Stimulated activated naive CD8-positive, alpha-beta T cell treated with anti-CD3 and anti-CD28 coated beads, Interleukin-15, amount 100 ng/mL, for 72 hours (primary cell): ENCODE measurements around the gene CCDC24.

Experiments used
- ATAC-seq: fragments of 150-1000 bp; cut with Tn5 transposase; 2 replicates; pipeline ENCODE4 v1.10.0; 2021; ENCODE audit warnings: mild to moderate bottlenecking, moderate library complexity
- DNase-seq, 2 donors: peaks; one replicate each; pipeline ENCODE4 v3.0.0; 2021 to 2022
- H3K27ac Mint-ChIP-seq, 2 donors: one replicate each; pipeline ENCODE4 v1.8.0; 2022; ENCODE audit warnings: mild to moderate bottlenecking in 2 of 2, mixed read lengths in 2 of 2, moderate library complexity in 2 of 2
- H3K27me3 Mint-ChIP-seq: one replicate; pipeline ENCODE4 v1.8.0; 2022; ENCODE audit warnings: mixed read lengths
- H3K4me1 Mint-ChIP-seq: one replicate; pipeline ENCODE4 v1.8.0; 2022; ENCODE audit warnings: mild to moderate bottlenecking, mixed read lengths
- H3K4me3 Mint-ChIP-seq, 2 donors: one replicate each; pipeline ENCODE4 v1.8.0; 2022; ENCODE audit warnings: mild to moderate bottlenecking in 2 of 2, mixed read lengths in 2 of 2, moderate library complexity in 1 of 2
- H3K9me3 Mint-ChIP-seq, 2 donors: one replicate each; pipeline ENCODE4 v1.8.0; 2022; ENCODE audit warnings: mixed read lengths in 2 of 2

Gene CCDC24

DNA sequence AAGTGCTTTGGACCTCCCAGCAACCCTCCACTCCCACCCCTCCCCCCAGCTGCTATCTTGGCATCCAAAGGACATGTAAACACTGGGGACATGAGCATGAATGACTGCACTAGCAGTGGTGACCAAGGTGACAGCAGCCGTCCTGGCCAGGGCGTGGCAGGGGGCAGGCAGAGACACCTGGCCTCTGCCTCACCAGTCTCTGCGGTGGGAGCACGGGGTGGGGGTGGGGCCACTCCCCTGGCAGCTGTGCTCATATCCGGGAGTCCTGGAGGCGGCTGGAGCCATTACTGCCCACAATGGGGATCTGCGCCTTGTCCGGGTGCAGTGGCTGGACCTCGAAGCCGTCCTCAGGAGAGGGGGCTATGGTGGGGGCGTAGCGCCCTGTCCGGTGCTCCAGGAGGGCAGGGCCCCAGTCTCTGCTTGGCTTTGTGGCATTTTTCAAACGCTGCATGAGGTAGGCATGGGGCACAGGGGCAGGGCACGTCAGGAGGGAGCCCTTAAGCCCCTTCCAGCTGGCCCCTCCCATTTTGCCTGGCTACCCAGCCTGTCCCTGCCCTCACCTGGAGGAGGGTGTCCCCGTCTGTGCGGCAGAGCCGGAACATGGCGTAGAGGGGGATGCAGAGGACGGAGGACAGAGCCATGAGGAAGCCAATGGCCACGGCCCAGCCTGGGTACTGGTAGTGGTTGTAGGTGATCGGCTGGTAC lies 6.0 kb downstream of the CCDC24 start:
- Mint-ChIP-seq H3K4me3 (no peak overlapping the region), H3K27ac (no peak overlapping the region), H3K27me3 (no peaks in the 10 kb centered on the region), H3K9me3 (no peaks in the 10 kb centered on the region), H3K4me1 (peaks cover 10% of the 10 kb centered on the region)
- DNase-seq, result no peak
- no peak for ATAC-seq

- no peak for ATAC-seq
- Mint-ChIP-seq H3K9me3 (no peaks in the 10 kb centered on the region), H3K4me1 (peaks cover 7% of the 10 kb centered on the region), H3K27me3 (no peaks in the 10 kb centered on the region), H3K4me3 (no peak overlapping the region), H3K27ac (no peak overlapping the region)
- no peak for DNase-seq
These were observed 6.6 kb downstream of the CCDC24 start for GRCh38 chr1:43998000-43998378.

- DNase-seq (no peak), ATAC-seq (no peak)
- peaks cover 5% of the 10 kb centered on the region for H3K4me1 Mint-ChIP-seq
- H3K27me3 Mint-ChIP-seq, result no peaks in the 10 kb centered on the region
- no peaks in the 10 kb centered on the region for H3K9me3 Mint-ChIP-seq
- no peak overlapping the region for H3K4me3 Mint-ChIP-seq
- peak overlapping the region in 1 of 2 donors; percentile 27 for H3K27ac Mint-ChIP-seq
These were observed 8.1 kb downstream of the CCDC24 start for GRCh38 chr1:43999455-43999854.

DNA sequence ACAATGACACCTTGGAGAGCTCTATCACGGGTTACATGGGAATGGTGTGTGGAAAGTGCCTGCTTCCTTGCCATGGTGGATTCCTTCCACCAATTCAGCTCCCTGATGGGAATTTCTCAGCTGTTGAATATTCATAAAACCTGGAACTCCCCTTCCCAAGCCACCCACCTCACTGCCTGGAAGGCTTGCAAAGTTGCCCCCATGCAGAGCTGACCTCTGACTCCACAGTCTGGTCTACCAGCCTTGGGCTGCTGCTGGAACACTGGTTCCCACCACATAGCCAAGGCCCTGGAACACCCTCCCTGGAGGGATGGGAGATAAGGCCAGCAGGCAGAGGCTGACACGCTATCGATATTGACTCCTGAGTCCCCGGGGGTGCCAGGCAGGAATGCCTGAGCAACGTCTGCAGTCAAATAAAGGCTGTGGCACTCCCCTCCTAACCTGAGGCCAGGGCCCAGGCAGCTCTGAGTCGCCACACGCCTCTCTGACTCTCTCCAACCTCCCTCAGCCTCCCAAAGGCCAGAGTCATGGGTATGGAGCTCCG lies 8.8 kb downstream of the CCDC24 start:
- peak overlapping the region in 1 of 2 donors; percentile 76 for H3K27ac Mint-ChIP-seq
- no peaks in the 10 kb centered on the region for H3K27me3 Mint-ChIP-seq
- DNase-seq (no peak), ATAC-seq (no peak)
- H3K4me1 Mint-ChIP-seq, result no peaks in the 10 kb centered on the region
- H3K4me3 Mint-ChIP-seq, result no peak overlapping the region
- no peaks in the 10 kb centered on the region for H3K9me3 Mint-ChIP-seq

DNA sequence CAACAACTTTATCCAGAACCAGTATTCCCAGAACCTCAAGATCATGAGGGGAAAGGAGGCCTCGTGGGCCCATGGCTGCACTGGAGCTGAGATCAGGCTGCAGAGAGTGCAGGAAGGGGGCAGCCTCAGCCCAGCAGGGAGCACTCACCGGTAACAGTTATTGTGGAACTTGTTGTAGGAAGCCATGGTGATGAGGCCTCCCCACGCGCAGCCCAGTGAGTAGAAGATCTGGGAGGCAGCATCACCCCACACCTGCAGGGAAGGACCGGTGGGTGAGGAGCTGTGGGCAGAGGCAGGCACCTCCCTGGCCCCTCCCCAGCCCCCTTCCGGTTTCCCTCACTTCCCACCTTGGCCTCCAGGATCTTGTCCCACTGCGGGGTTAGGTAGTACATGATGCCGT lies 10.8 kb downstream of the CCDC24 start:
- Mint-ChIP-seq H3K9me3 (no peaks in the 10 kb centered on the region), H3K27ac (no peak overlapping the region), H3K27me3 (no peaks in the 10 kb centered on the region), H3K4me1 (peaks cover 4% of the 10 kb centered on the region), H3K4me3 (no peak overlapping the region)
- no peak for DNase-seq
- no peak for ATAC-seq

GRCh38 chr1:44002606-44003157 lies 11.3 kb downstream of the CCDC24 start:
- H3K4me3 Mint-ChIP-seq, result no peak overlapping the region
- ATAC-seq, result no peak
- H3K27me3 Mint-ChIP-seq, result no peaks in the 10 kb centered on the region
- no peak for DNase-seq
- no peaks in the 10 kb centered on the region for H3K9me3 Mint-ChIP-seq
- peaks cover 6% of the 10 kb centered on the region for H3K4me1 Mint-ChIP-seq
- H3K27ac Mint-ChIP-seq, result no peak overlapping the region

GRCh38 chr1:44008259-44008658 lies 16.9 kb downstream of the CCDC24 start:
- no peak for DNase-seq
- Mint-ChIP-seq H3K4me1 (peaks cover 17% of the 10 kb centered on the region), H3K27ac (no peak overlapping the region), H3K27me3 (no peaks in the 10 kb centered on the region), H3K4me3 (no peak overlapping the region), H3K9me3 (no peaks in the 10 kb centered on the region)
- ATAC-seq, result no peak

DNA sequence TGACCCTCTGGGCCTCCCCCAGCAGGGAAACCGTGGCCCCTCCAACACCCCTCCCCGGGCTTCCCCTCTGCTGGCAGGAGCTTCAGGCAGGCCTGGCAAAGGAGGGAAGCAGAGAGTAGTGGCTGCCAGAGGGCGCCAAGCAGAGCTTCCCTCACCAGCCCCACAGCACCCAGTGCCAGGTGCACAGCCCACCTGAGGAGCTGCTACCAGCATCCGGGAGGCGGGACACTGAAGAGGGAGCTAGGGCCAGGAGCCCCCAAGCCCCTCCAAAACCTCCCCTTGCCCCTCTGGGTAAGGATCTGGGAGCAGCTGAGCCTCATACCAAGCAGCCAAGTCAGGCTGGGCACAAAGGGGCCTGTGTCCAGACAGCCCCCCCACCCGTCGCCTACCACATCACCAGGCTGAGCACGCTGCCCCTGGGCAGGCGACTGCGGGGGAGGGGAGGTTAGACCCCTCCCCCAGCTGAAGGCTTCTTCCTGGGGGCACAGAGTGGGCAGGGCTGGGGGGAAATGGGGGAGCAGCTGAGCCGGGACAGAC lies 19.6 kb downstream of the CCDC24 start:
- Mint-ChIP-seq H3K9me3 (no peaks in the 10 kb centered on the region), H3K27ac (peak overlapping the region in 1 of 2 donors; percentile 73), H3K4me3 (no peak overlapping the region), H3K27me3 (no peaks in the 10 kb centered on the region), H3K4me1 (peaks cover 31% of the 10 kb centered on the region)
- DNase-seq, result no peak
- ATAC-seq, result no peak

- Mint-ChIP-seq H3K9me3 (no peaks in the 10 kb centered on the region), H3K4me1 (peaks cover 25% of the 10 kb centered on the region), H3K27me3 (no peaks in the 10 kb centered on the region), H3K4me3 (no peak overlapping the region), H3K27ac (no peak overlapping the region)
- DNase-seq, result no peak
- ATAC-seq, result no peak
These were observed 21.0 kb downstream of the CCDC24 start for GRCh38 chr1:44012404-44012803.

DNA sequence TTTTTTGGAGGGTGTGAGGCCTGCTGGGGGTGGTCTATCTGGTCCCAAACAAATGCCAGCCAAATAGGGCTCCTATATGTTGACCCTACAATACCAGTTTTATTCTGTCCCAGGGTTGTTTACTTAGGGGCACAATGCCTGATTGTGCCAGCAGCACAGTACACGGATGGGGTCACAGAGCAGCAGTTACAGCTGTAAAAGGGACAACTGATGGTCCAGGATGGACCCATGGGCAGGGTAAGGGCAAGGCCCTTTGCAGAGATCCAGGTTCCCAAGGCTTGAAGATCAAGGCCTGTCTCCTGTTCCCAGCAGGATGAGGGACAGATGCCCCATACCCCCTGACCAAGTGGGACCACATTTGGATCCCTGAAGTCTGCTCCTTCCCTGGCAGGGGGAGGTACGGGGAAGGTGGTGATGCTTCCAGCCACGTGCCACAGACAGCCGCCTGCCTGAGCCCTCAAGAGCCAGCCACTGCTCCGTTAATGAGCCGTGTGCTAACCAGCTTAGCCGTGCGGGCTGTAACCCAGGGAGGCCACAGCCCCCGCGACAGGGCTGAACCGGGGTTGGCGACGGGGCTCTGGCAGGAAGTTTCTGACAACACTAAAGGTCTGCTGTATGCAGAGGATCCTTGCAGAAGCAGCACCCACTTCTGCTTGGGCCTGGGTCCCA lies 21.7 kb downstream of the CCDC24 start:
- H3K4me3 Mint-ChIP-seq, result no peak overlapping the region
- DNase-seq (no peak), ATAC-seq (peak; percentile 21)
- peaks cover 25% of the 10 kb centered on the region for H3K4me1 Mint-ChIP-seq
- H3K27me3 Mint-ChIP-seq, result no peaks in the 10 kb centered on the region
- H3K27ac Mint-ChIP-seq, result no peak overlapping the region
- H3K9me3 Mint-ChIP-seq, result no peaks in the 10 kb centered on the region

DNA sequence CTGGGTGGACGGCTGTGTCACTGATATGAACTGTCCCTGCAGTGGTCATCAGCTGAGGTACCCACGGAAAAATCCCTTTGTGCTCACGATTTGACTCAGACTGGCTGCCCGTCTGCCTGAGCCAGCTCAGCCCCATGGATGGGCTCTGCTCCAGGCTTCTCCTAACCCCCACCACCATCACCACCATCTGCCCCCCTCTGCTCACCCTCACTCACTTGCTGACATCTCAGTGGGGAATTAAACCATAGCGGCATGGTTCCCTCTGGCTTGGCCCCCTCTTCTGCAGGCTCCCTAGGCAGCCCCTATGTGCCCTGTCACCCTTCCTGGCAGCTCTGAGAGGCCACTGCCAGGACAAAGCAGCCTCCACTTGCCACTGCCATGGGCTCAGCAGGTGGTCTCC lies 22.6 kb downstream of the CCDC24 start:
- Mint-ChIP-seq H3K27me3 (no peaks in the 10 kb centered on the region), H3K9me3 (no peaks in the 10 kb centered on the region), H3K4me1 (peaks cover 25% of the 10 kb centered on the region), H3K27ac (no peak overlapping the region), H3K4me3 (no peak overlapping the region)
- DNase-seq (no peak), ATAC-seq (no peak)

DNA sequence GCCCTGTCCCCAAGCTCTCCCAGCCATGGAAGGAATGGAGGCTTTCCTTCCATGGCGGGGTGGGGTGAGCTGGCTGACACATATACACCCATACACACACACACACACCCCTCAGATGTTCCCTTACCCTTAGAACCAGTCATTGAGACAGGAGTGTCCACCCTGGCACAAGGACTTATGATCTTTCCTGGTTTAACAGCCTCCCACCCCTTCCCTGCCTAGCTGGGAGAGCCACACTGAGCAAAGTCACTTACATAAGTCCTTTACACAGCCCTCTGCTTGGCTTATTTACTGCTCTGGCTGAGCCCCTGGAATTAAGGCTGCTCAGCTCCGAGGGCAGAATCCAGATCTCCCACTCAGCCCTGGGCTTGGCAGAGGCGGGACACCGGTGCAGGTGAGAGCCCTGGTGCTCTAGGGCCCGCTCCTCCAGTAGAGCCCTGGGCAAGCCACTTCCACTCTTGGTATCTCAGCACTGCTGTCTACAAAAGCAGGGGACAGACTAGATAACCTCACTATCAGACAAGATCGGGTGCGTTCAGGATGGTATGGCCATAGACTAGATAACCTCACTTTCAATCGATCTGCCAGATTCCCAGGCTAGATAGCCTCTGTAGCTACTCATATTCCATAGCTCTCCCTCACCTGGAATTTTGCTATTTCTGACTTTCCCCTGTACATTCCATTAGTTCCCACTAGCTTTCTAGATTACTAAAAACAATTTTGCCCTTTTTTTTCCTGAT lies 23.1 kb downstream of the CCDC24 start:
- H3K27me3 Mint-ChIP-seq, result no peaks in the 10 kb centered on the region
- H3K27ac Mint-ChIP-seq, result peak overlapping the region in 1 of 2 donors; percentile 43
- no peaks in the 10 kb centered on the region for H3K9me3 Mint-ChIP-seq
- peaks cover 25% of the 10 kb centered on the region for H3K4me1 Mint-ChIP-seq
- H3K4me3 Mint-ChIP-seq, result no peak overlapping the region
- DNase-seq, result no peak
- ATAC-seq, result no peak

DNA sequence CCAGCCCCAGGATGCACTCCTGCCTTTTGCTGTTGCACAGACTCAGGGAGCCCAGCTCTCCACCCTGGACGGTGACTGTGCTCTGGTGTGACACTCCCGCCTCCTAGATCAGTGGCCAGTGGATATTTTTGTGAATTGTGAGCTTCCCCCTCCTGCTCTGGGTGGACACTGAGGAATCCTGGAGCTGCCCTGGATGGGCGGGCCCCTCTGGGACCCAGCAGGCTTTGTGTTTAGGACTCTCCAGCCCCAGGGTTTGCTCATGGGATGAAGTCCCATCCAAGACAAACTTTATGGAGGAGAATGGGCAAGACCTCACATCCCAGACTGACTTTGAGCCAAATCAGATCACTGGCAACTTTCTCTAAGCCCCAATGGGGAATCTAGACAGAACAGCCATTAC lies 23.8 kb downstream of the CCDC24 start:
- no peak overlapping the region for H3K27ac Mint-ChIP-seq
- ATAC-seq, result no peak
- DNase-seq, result no peak
- no peaks in the 10 kb centered on the region for H3K27me3 Mint-ChIP-seq
- H3K4me1 Mint-ChIP-seq, result peaks cover 25% of the 10 kb centered on the region
- no peak overlapping the region for H3K4me3 Mint-ChIP-seq
- no peaks in the 10 kb centered on the region for H3K9me3 Mint-ChIP-seq

DNA sequence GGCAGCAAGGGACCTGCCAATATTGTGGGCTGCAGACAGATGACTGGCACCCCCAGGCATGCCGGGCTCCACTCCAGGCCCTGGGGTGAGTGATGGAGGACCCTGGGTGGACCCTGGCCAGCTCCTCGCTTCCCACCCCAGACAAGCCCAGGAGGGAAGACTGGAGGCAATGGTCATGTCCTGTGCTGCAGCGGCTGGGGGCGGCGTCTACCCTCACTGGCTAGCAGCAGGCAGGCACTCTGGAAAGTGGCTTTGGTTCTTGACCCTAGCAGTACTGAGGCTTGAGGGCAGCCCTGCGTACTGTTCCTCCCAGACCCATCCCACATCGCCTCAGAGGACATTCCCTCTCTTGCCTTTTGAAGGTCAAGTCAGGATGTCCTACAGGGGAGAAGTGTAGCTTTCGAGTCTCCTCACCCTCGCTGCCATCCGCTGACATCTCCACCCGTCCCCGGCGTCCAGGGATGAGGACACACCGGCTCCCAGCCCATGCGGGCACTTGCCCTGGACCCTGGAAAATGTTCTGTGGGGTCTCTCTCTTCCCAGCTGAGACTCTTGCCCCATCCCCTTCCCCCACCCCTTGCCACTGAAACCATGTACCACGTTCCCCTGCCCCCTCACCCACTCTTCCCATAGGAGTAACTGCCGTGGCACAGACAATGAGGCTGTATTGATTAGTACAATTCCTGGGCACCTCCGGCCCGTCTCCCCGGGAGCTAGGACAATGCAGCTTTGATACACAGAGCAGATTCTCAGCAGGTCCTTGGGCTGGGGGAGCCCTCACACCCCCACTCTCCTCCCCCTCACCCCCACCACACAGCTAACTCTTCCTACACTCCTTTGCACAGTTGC lies 24.9 kb downstream of the CCDC24 start:
- H3K9me3 Mint-ChIP-seq, result no peaks in the 10 kb centered on the region
- no peak for ATAC-seq
- H3K4me1 Mint-ChIP-seq, result peaks cover 25% of the 10 kb centered on the region
- no peak overlapping the region for H3K27ac Mint-ChIP-seq
- no peaks in the 10 kb centered on the region for H3K27me3 Mint-ChIP-seq
- DNase-seq, result no peak
- no peak overlapping the region for H3K4me3 Mint-ChIP-seq

- H3K4me3 Mint-ChIP-seq, result no peak overlapping the region
- H3K27me3 Mint-ChIP-seq, result no peaks in the 10 kb centered on the region
- H3K9me3 Mint-ChIP-seq, result no peaks in the 10 kb centered on the region
- no peak for ATAC-seq
- H3K4me1 Mint-ChIP-seq, result peaks cover 25% of the 10 kb centered on the region
- H3K27ac Mint-ChIP-seq, result no peak overlapping the region
- no peak for DNase-seq
These were observed 25.5 kb downstream of the CCDC24 start for GRCh38 chr1:44016890-44017400.
